ENCODE data around the gene TTC9. TPM values are rescaled to one million over a fixed set of nuclear protein-coding genes. Genes with fewer than 3 reads are reported as not detected.
A peak's percentile ranks its signal among the peaks of the same experiment; 100 is the strongest.

TTC9 gene
- total RNA-seq, result 1 to 10 TPM; 1.5 to 1.6 TPM

DNA sequence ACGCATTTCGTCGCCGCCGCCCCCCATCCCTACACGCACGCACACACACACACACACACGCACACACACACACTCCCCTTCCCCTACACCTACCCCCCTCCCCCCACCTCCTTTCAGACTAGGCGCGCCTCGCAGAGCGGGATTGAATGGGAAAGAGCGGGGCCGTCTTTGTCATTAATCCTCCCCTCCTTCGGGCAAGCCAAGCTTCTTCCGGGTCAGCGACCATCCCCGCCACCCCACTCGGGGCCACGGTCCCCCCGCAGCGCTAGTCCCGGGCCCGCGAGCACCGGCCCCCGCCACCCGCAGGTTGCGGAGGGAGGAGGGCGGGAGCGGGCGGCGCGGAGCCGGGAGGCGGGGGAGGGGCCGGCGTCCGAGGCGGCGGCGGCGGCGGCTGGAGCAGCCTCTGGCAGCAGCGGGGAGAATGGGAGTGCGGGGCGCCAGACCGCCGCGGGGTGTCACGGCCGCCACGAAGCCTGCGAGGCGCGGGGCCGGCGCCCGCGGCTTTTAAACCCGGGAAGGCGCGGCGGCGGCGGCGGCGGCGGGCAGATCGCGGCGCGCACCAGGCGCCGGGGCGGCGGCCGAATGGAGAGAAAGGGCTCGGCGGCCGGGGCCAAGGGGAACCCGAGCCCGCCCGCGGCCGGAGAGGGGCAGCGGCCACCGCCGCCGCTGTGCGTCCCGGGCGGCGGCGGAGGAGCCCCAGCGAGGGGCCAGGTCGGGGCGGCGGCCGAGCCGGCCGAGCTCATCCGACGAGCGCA is at the start of gene TTC9:
TSS of gene TTC9 (plus strand) at position 369 of the 755 bp plus-strand sequence. CDS start at position 583, 214 bp downstream.
- Mint-ChIP-seq H3K4me1 (ENCODE audit: low read depth in 2 of 2) (peaks cover 15 to 22% of the 10 kb centered on the region in 2 donors), H3K9me3 (no peaks in the 10 kb centered on the region), H3K36me3 (no peaks in the 10 kb centered on the region), H3K27me3 (peaks cover 16 to 22% of the 10 kb centered on the region in 2 donors), H3K4me3 (peak within 1 kb of the TSS; percentile 86), H3K27ac (peak within 1 kb of the TSS; percentile 43 to 59)
- ATAC-seq, result peak; percentile 60 to 68
- DNase-seq (ENCODE audit: low spot score), result no peak

GRCh38 chr14:70594461-70594860 is 47.3 kb upstream of the TTC9 start:
- Mint-ChIP-seq H3K36me3 (peaks cover 20% of the 10 kb centered on the region), H3K4me1 (ENCODE audit: low read depth in 2 of 2) (peaks cover 13 to 16% of the 10 kb centered on the region in 2 donors), H3K9me3 (no peaks in the 10 kb centered on the region), H3K4me3 (no peak overlapping the region), H3K27me3 (no peaks in the 10 kb centered on the region), H3K27ac (no peak overlapping the region)
- ATAC-seq (no peak), DNase-seq (ENCODE audit: low spot score) (no peak)

DNA sequence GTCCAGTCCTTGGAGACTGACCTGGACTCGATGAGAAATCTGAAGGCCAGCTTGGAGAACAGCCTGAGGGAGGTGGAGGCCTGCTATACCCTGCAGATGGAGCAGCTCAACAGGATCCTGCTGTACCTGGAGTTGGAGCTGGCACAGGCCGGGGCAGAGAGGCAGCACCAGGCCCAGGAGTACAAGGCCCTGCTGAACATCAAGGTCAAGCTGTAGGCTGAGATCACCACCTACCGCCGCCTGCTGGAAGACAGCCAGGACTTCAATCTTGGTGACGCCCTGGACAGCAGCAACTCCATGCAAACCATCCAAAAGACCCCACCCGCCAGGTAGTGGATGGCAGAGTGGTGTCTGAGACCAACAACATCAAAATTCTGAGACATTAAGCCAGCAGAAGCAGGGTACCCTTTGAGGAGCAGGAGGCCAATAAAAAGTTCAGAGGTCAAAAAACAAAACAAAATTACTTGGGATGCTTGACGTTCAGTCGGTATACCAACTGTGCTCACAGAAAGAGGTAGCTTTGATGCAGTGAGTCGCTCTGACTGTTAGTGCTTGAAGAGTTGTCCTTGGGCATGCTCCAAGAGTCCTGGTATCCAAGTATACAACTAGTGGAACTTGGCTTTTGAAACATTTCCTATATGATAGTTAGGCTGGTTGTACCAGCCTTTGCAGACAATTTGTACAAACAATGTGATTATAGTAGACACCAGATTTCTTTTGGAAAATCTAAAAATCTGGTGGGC is 46.1 kb upstream of the TTC9 start:
- Mint-ChIP-seq H3K36me3 (peaks cover 19% of the 10 kb centered on the region), H3K27me3 (no peaks in the 10 kb centered on the region), H3K4me1 (ENCODE audit: low read depth in 2 of 2) (peaks cover 24 to 27% of the 10 kb centered on the region in 2 donors), H3K27ac (no peak overlapping the region), H3K9me3 (no peaks in the 10 kb centered on the region), H3K4me3 (no peak overlapping the region)
- no peak for DNase-seq (ENCODE audit: low spot score)
- no peak for ATAC-seq

- peaks cover 29 to 30% of the 10 kb centered on the region in 2 donors for H3K4me1 Mint-ChIP-seq (ENCODE audit: low read depth in 2 of 2)
- H3K9me3 Mint-ChIP-seq, result no peaks in the 10 kb centered on the region
- ATAC-seq (no peak), DNase-seq (ENCODE audit: low spot score) (no peak)
- H3K27me3 Mint-ChIP-seq, result peaks cover 0 to 2% of the 10 kb centered on the region in 2 donors
- H3K27ac Mint-ChIP-seq, result no peak overlapping the region
- H3K36me3 Mint-ChIP-seq, result peaks cover 12% of the 10 kb centered on the region
- peak overlapping the region; percentile 43 for H3K4me3 Mint-ChIP-seq
These were observed 44.0 kb upstream of the TTC9 start for GRCh38 chr14:70597731-70598130.

- ATAC-seq (peak in 1 of 2 donors; percentile 57), DNase-seq (ENCODE audit: low spot score) (no peak)
- Mint-ChIP-seq H3K36me3 (peaks cover 6% of the 10 kb centered on the region), H3K27ac (peak overlapping the region; percentile 95 to 100), H3K9me3 (no peaks in the 10 kb centered on the region), H3K27me3 (peaks cover 0 to 2% of the 10 kb centered on the region in 2 donors), H3K4me3 (peak overlapping the region; percentile 99), H3K4me1 (ENCODE audit: low read depth in 2 of 2) (peaks cover 29 to 30% of the 10 kb centered on the region in 2 donors)
These were observed 42.4 kb upstream of the TTC9 start for GRCh38 chr14:70599345-70599744.

DNA sequence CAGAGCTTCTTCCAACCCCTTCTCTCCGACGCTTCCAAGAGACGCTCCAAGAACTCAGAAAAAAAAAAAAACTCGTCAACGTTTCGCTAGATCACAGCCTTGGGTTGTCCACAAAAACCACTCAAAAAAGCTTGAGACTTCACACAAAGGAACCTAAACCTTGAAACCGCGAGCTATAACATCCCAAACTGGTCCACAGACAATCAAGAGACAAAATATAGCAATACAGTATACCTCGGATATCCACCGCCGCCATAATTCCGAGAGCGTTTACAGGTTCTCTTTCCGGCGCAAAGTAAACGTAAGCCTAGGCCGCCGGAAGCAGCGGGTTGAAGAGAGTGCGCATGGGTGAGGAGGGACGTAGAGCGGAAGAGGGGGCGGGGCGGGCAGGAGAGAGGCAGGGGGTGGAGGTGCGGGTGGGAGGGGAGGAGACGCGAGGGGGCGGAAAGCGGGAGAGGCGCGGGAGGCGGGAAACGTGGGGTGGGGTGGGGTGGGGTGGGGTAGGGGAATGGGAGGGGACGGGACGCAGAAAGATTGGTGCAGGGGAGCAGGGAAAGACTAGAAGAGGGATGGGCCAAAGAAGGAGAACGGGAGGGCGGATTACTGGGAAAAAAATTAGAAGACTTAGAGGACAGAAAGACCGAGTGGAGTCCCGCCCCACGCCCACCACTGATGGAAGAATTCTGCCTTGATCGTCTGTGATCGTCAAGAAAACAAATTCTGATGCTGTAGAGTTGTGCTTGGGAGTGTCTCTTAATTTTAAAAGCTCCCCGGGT is 41.1 kb upstream of the TTC9 start, which contains the start of gene MED6:
TSS of gene MED6 (minus strand) at position 274 of the 776 bp plus-strand sequence. CDS start at position 256, 18 bp downstream.
- Mint-ChIP-seq H3K4me1 (ENCODE audit: low read depth in 2 of 2) (peaks cover 26 to 29% of the 10 kb centered on the region in 2 donors), H3K9me3 (no peaks in the 10 kb centered on the region), H3K36me3 (peaks cover 5% of the 10 kb centered on the region), H3K27ac (peak within 1 kb of the TSS; percentile 95 to 100), H3K27me3 (peaks cover 0 to 2% of the 10 kb centered on the region in 2 donors), H3K4me3 (peak within 1 kb of the TSS; percentile 99)
- peak; percentile 98 to 100 for ATAC-seq
- DNase-seq (ENCODE audit: low spot score), result peak; percentile 95

- DNase-seq (ENCODE audit: low spot score) (no peak), ATAC-seq (no peak)
- peaks cover 25 to 29% of the 10 kb centered on the region in 2 donors for H3K4me1 Mint-ChIP-seq (ENCODE audit: low read depth in 2 of 2)
- H3K9me3 Mint-ChIP-seq, result no peaks in the 10 kb centered on the region
- H3K36me3 Mint-ChIP-seq, result peaks cover 5% of the 10 kb centered on the region
- H3K4me3 Mint-ChIP-seq, result peak overlapping the region; percentile 99
- peaks cover 4% of the 10 kb centered on the region in 2 donors for H3K27me3 Mint-ChIP-seq
- H3K27ac Mint-ChIP-seq, result peak overlapping the region; percentile 95 to 100
These were observed 40.6 kb upstream of the TTC9 start for GRCh38 chr14:70601162-70601561.

DNA sequence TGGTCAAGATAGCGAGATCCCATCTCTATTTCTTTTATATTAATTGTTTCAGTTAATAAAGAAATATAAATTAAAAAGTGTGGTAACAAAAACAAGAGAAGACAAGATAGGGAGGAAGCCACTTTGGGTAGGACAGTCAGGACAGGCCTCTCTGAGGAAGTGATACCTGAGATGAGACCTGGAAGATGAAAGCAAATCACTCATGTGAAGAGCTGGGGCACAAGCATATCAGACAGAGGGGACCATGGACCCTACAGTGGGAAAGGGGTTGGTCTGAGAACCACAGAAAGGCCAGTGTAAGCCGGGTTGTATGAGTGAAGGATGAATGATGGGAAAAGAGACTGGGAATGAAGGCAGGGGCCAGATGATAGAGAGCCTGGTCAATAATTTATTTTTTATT is 39.5 kb upstream of the TTC9 start:
- Mint-ChIP-seq H3K9me3 (no peaks in the 10 kb centered on the region), H3K27me3 (peaks cover 12 to 14% of the 10 kb centered on the region in 2 donors), H3K36me3 (peaks cover 5% of the 10 kb centered on the region), H3K4me1 (ENCODE audit: low read depth in 2 of 2) (peaks cover 25 to 29% of the 10 kb centered on the region in 2 donors), H3K4me3 (no peak overlapping the region), H3K27ac (no peak overlapping the region)
- no peak for DNase-seq (ENCODE audit: low spot score)
- no peak for ATAC-seq

DNA sequence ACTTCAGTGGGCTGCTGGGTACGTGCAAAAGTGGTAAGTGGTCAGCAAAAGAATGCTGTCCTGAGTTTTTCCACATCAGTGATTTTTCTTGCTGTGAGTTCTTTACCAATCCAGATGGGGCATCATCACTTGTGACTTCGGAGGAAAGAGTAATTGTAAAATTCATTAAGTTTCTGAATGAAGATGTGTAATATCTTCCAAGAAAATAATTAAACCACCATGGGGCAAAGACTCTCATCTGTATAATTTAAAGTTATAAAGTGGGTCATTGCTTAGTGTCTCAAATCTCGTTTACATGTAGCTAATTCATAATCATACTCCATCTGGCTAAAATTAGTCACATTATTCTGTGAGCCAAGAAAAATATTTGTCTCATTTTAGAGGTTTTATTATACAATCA is 30.5 kb upstream of the TTC9 start:
- DNase-seq (ENCODE audit: low spot score), result no peak
- ATAC-seq, result no peak
- Mint-ChIP-seq H3K36me3 (no peaks in the 10 kb centered on the region), H3K27me3 (peaks cover 24 to 42% of the 10 kb centered on the region in 2 donors), H3K27ac (no peak overlapping the region), H3K4me3 (no peak overlapping the region), H3K4me1 (ENCODE audit: low read depth in 2 of 2) (no peaks in the 10 kb centered on the region), H3K9me3 (no peaks in the 10 kb centered on the region)

DNA sequence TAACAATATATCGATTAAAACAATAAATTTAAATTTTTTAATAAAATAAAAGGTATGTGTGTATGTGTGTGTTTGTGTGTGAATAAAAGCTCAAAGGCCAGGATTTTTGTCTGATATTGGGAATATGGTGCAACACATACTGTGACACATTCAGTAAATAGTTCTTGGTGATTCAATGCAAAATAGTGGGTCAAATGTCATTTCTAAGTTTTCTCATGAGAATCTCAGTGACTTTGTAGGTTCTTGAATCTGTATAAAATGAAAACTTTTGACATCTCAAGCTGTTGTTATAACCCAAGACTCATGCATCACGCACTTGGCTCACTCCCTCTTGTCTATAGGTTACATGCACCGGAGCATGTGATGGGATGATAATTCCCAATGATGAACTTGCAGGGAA is 25.1 kb upstream of the TTC9 start:
- Mint-ChIP-seq H3K9me3 (no peaks in the 10 kb centered on the region), H3K36me3 (no peaks in the 10 kb centered on the region), H3K27ac (no peak overlapping the region), H3K27me3 (peaks cover 17 to 28% of the 10 kb centered on the region in 2 donors), H3K4me3 (no peak overlapping the region), H3K4me1 (ENCODE audit: low read depth in 2 of 2) (no peaks in the 10 kb centered on the region)
- DNase-seq (ENCODE audit: low spot score) (no peak), ATAC-seq (no peak)

DNA sequence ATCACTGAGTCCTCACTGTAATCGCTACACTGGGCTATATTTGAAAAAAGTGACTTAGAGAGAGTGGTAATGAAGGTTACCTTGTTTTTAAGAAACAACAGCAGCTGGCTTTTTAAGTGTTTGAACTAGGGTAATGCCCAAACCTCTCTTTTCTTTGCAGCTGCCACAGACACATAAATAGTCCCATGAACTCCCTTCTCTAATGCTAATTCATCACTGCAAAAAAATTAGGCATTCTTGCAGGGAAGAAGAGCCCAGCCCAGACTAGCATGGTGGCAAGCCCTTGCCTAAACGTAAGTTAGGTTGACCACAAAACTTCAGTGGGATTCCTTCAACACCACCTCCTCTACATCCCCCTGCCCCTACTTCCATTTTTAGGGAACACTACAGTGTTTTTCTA is 23.4 kb upstream of the TTC9 start:
- ATAC-seq, result no peak
- no peaks in the 10 kb centered on the region for H3K4me1 Mint-ChIP-seq (ENCODE audit: low read depth in 2 of 2)
- H3K9me3 Mint-ChIP-seq, result no peaks in the 10 kb centered on the region
- no peak overlapping the region for H3K27ac Mint-ChIP-seq
- peaks cover 28 to 44% of the 10 kb centered on the region in 2 donors for H3K27me3 Mint-ChIP-seq
- peaks cover 5% of the 10 kb centered on the region for H3K36me3 Mint-ChIP-seq
- DNase-seq (ENCODE audit: low spot score), result no peak
- no peak overlapping the region for H3K4me3 Mint-ChIP-seq

- no peak overlapping the region for H3K27ac Mint-ChIP-seq
- DNase-seq (ENCODE audit: low spot score), result no peak
These were observed 22.0 kb upstream of the TTC9 start for GRCh38 chr14:70619708-70620107.

DNA sequence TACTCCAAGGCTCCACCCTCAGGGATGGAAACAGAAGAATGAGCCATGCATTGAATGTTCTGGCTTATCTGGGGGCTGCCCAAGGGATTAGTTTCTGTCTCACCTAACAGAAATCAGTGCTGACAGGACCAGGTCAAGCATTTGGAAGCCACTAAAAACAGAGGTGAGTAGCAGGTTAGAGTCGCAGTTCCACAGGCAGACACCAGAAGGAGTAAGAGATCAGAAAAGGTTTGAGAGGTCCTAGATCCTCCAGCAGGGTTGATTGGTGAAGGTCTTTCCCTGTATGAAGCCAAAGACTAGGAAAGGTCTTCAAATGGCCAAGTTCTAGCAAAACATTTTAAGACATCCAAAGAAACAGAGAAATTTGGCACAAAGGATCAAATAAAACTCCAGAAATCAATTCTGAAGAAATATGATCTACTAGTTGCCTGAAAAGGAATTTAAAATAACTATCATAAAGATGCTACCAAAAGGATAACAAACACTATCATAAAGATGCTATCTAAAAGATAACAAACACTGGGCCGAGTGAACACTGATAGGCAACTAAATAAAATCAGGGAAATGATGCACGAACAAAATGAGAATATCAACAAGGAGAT is 19.5 kb upstream of the TTC9 start:
- DNase-seq (ENCODE audit: low spot score) (no peak), ATAC-seq (no peak)
- H3K36me3 Mint-ChIP-seq, result peaks cover 20% of the 10 kb centered on the region
- H3K27me3 Mint-ChIP-seq, result peaks cover 39 to 46% of the 10 kb centered on the region in 2 donors
- no peak overlapping the region for H3K4me3 Mint-ChIP-seq
- H3K27ac Mint-ChIP-seq, result no peak overlapping the region
- H3K9me3 Mint-ChIP-seq, result peaks cover 8% of the 10 kb centered on the region
- H3K4me1 Mint-ChIP-seq (ENCODE audit: low read depth in 2 of 2), result no peaks in the 10 kb centered on the region

More at GRCh38 chr14:70619708-70620107, 22.0 kb upstream of the TTC9 start:
- ATAC-seq, result no peak
- H3K36me3 Mint-ChIP-seq, result peaks cover 5% of the 10 kb centered on the region
- peaks cover 35 to 50% of the 10 kb centered on the region in 2 donors for H3K27me3 Mint-ChIP-seq
- H3K9me3 Mint-ChIP-seq, result no peaks in the 10 kb centered on the region
- no peaks in the 10 kb centered on the region for H3K4me1 Mint-ChIP-seq (ENCODE audit: low read depth in 2 of 2)
- H3K4me3 Mint-ChIP-seq, result no peak overlapping the region

All from natural killer cell treated with Interleukin-12 subunit alpha and Interleukin-12 subunit beta and Interleukin-15 and Interleukin-18, amount 100 ng/mL, for 72 hours (primary cell).